GM18861 (cell line): ENCODE data around the gene ARMC7.
"Not testable (repeated sequence)": the region's sequence is repeated elsewhere in the genome, so short reads cannot be mapped to it uniquely, and the experiment has no call there.

Experiments used
- ATAC-seq: cut with Tn5 transposase; IDR thresholded peaks from one replicate; pipeline ENCODE4 v1.9.1; 2021; ENCODE audit not compliant: unreplicated experiment

Gene ARMC7

DNA sequence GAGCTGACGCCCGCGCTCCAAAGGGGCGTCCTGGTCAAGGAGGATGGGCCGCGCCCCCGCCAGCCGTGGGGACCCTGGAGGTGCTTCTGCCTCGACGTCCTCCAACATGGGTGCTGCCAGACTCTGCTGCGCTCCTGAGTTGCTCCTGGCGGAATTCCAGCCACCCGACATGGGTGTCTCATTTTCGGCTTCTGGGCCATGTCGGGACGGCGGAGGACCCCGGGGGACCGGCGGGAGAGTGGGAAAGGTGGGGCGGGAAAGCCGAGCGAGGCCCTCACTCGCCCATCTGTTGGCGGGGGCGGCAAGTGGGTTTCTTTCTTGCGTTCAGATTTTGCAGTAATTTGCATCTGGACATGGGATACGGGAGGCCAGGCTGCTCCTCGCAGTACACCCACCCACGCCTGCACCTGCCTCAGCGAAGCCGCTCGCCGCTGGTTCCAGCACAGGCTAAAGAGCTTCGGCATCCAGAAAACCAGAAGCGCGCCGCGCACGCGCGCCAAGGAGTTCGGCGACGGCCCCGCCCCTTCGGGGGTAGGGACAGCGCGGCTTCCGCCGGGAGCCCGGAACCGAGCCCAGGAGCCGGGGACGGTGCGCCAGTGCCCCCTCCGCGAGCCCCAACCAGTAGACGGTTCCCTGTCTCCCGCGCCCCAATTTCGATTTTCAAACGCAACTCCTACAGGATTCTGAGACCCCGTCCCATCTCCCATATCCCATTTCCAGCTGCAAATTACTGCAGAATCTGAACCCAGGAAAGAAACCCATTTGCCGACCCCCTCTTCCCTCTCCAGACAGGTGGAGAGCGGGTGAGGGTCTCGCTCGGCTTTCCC, at the start of gene ARMC7:
ARMC7 (plus strand) TSS at position 563 of the 827 bp plus-strand sequence. CDS start 320 bp downstream, outside the sequence.
- ATAC-seq = peak; percentile 63

DNA sequence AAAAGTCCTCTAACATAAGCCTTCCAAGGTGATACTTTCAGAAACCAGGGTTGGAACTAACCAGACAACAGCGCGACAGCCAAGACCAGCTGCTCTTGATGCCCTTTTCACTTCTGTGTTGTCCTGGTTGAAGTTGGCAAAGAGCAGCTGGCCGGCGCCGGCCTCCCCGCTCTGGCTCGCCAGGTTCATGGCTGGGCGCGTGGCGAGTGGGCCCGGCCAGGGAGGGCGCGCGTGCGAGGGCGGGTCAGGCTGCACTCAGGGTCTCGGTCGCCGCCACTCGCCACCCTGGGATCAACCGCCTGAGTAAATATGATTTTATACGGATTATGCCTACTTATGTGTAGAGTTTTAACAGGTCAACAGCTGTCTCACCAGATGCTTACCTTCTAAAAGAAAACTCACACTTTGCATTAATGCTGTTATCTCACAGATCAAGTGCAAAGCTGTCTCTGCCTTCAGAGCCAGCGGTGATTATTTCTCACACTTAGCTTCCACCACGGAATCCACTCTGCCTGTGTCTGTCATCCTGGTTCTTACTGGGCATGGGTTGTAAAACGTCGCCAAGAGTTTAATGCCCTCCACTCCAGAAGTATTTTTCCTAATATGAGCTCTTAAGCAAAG, 49.2 kb upstream of the ARMC7 start:
- ATAC-seq = no peak

DNA sequence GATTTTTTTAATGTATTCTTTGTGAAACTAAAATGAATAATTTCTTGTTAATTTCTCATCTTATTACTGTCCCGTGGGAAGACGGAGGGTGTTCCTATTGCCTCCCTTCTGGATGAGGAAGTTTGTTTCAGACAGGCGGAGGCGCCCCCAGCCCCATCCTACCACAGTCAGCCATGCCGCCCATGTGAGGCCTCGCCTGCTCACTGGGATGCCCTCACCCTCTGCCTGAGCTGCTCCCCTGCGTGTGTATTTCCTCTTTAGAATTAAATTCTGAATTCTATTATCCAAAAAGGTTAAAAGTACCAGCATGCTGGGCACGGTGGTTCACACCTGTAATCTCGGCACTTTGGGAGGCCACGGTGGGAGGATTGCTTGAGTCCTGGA, 48.7 kb upstream of the ARMC7 start:
- no peak for ATAC-seq

DNA sequence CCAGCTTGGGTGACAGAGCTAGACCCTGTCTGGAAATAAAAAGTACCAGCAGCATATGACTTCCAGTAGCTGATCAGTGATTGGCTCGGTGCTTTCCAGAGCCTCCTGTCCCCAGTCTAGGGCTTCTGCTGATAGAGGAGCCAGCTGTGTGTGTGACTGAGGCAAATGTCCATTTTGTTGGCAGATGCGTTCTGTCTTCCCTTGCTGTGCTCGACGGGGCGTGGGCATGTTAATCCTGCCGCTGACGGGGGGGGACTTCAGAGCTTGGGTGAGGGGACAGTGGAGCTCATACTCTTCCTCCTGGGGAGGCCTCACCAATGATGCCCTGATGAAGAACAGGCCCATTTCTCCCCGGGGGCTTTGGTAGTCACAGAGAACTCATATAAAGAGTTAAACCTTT, 48.2 kb upstream of the ARMC7 start:
- no peak for ATAC-seq

DNA sequence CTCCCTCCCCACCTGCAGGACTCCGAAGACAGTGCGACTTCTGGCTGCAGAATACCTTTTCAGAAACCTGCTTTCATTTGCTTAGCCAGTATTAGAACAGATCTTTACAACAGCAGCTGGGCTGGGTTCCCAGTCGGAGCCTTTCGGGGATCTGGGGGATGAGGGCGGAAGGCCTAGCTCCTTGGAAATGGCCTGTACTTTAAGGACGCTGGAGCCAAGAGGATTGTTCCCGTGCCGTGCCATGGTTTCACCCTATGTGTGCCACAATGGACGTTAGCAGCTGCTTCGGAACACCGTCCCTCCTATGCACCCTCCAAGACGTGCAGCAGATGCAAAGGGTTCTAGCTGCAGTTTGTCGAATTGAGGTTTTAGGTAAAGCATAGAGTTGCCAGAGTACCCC, 46.6 kb upstream of the ARMC7 start:
- no peak for ATAC-seq

DNA sequence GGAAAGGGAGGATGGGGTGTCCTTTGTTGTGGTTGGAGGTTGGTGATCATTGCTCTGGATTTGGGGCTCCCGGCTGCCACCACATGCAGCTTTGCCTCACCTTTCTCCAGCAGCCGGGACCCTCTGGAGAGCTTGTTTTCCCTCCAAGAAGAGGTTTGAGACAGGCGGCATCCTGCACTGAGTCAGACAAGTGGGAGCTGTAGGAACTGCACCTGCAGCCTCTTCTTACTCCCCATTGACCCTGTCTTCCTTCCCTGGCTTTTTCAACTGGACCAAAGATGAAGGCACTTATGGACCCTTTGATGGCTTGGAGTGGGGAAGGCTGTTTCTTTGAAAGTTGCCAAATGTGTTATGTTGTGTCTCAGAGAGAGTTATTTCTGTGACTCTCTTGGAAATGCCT, 46.1 kb upstream of the ARMC7 start:
- no peak for ATAC-seq

DNA sequence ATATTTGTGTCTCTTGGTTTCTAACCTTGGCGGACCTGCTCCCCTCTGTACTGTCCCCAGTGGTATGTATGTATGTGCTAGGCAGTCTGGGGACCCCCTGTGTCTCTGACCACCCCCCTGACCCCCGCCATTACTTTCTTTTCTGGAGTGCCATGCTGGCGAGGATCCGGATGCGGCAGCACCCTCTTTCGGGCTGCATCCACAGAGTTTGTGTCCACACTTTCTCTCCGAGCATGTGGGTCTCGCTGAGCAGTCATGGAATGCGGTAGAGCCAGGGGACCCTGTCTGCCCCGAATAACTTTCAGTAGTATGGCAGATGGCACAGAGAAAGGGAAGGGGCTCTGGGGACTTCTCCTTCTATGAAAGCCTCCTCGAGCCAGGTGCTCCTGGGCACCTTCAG, 45.7 kb upstream of the ARMC7 start:
- no peak for ATAC-seq

DNA sequence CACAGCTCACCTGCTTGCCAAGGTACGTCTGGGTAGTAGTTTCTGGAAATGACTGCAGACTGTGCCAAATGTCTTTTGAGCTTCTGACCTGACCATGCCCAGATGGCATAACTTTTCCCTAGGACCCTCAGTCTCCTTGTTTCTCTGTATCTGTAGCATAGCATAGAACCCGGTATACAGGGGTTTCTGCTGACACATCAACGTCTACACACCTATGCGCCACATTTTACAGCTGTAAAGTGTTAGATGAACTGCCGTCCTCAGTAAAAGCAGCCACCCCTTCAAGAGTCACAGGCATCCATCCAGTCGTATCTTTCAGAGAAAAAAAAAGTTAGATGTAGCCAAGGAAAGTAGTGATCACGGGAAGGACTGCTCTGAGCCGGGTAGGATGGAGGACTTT, 45.3 kb upstream of the ARMC7 start:
- ATAC-seq = no peak

DNA sequence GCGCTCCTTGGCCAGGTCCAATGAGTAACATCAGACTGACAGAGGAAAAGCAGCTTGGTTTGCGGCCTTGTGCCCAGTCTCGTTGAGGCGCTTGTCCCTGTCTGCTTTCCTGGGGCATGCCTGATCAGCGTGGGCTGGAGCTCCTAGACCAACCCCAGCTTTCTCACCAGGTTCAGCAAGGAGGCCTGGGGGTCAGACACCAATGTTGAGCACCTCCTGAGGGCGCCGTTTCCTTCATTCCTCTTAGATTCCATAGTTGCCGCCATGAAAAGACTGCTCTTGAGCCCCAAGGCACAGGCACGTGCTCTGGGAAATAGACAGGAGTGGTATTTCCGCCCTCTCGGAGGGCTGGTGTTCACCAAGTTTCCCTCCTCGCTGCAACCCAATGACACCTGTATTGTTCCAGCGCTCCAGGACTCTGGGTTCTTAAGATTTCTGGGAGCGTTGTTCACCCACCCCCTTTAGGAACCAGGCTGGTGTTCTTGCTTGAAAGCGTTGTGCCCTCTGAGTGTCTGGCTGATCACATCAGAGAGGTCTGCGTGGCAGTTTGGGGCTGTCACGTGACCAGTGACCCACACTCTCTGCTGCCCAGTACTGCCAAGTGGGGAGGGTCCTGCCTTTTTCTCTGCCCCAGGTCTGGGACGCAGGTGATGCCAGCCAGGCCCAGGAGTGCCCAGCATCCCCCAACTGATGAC, 44.8 kb upstream of the ARMC7 start:
- ATAC-seq = no peak

DNA sequence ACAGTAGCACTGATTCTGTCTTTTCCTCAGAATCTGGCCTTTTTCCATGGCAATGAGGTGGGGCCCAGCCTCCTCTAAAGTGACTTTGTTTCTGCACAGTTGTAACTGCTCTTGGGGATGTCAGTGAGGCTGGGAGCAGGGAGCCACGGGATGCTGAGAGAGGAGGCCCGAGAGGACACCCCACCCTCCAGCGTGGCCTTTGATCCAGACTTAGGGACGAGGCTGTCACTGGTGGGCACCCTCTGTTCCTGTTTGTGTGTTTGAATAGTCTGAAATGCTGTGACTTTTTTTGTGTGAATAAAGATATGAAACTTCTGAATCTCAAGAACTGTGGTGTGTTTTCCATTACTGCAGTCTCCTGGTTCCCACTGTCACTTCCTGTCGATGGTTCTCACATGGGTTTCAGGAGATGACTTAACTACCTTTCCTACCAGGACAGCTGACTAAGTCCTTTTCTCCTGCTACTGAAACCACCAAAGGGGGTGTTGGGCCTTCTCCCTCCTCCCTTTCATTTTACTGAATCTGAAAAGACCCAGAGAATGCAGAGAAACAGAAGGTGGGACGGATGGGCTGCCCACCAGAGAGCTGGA, 44.1 kb upstream of the ARMC7 start:
- no peak for ATAC-seq

DNA sequence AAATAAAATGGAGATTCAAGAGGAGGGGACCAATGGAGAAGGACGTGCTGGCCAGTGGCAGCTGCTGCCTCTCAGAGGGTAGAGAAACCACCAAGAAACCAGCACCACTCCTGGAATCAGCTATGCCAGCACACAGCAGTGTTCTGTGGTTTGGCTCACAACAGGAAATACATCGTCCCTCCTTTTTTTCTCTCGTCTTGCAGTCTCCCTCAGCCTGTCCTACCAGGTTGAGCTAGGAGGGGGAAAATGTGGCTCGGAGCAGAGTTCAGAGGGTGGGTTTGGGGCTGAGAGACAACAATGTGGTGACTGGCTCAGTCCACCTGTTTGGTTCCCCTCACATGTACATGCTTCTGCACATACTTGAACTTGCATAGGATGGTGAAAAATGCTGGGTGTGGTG, 41.9 kb upstream of the ARMC7 start:
- ATAC-seq = no peak

DNA sequence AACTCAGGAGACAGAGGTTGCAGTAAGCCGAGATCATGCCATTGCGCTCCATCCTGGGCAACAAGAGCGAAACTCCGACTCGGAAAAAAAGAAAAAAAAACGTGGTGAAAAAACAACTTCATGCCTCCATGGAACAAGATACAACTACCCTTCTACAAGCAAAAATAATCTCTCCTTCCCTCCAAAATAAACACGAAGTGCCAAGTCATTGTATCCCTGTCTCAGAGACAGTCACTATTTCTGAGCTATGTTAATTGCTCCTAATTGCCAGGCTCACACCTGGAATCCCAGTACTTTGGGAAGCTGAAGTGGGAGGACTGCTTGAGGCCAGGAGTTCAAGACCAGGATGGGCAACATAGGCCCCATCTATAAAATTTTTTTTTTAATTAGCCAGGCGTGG, 41.0 kb upstream of the ARMC7 start:
- no peak for ATAC-seq

DNA sequence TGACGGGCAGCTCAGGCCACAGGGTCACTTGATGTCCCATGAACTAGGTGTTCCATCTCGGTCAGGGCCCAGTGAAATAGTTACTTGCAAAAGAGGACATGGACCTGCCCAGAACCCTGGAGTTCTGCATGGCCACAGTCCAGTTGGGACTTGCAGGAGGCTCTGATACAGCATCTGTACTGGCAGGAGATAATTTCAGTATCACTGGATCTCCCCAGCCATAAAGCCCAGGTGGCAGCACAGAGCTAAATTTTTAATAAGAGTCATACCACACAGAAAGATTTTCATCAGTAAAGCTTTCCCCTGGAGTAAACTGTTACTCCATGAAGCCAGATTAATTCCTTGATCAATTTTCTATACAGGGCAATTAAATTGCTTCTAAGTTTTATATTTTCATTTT, 40.0 kb upstream of the ARMC7 start:
- ATAC-seq = no peak

DNA sequence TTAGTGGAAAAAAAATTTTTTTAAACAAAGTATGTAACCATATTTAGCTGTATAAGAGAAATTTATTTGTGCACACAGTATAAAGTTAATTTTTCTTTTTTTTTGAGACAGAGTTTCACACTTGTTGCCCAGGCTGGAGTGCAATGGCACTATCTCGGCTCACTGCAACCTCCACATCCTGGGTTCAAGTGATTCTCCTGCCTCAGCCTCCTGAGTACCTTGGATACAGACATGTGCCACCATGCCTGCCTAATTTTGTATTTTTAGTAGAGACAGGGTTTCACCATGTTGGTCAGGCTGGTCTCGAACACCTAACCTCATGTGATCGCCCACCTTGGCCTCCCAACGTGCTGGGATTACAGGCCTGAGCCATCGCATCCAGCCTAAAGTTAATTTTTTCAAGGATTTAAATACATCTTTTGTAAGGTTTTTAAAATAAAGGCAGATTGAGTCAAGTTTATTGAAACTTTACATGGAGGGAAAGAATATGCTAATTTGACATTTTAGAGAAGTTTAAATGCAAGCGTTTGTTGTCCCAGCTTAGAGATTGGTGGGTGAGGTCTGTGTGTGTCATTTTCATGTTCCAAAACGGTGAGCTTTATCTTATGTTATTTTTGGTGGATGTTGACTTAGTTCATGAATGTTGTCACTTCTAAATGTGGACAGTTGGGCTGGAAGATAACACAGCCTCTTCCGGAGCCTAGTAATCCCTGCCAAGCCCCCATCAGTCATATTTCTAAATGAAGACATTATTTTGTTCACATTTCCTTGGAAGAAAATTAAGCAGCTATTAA, 38.1 kb upstream of the ARMC7 start:
- not testable (repeated sequence) for ATAC-seq

DNA sequence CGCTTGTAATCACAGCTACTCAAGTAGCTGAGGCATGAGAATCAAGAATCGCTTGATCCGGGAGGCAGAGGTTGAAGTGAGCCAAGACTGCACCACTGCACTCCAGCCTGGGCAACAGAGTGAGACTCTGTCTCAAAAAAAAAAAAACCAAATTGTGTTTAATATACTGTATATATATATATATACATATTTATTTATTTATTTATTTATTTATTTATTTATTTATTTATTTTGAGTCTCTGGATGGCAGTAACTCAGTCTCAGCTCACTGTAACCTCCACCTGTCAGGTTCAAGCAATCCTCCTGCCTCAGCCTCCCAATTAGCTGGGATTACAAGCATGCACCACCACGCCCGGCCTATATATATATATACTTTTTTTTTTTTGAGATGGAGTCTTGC, 36.9 kb upstream of the ARMC7 start:
- not testable (repeated sequence) for ATAC-seq

DNA sequence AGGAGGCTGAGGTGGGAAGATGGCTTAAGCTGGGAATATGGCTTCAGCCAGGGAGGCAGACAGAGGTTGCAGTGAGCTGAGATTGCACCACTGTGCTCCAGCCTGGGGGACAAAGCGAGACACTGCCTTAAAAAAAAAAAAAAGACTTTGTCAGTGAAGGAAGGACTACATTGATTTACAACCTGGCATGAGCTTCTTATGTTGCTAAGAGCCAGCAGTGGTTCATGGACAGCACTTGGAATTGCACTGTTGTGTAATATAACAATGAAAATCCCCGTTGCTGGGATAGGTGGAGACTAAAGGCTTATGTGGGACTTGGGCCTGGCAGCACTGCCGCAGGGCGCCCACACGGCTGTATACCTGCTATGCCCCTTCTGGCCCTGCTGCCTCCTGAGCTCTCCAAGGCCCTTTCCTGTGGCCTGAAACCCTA, 36.1 kb upstream of the ARMC7 start:
- no peak for ATAC-seq

DNA sequence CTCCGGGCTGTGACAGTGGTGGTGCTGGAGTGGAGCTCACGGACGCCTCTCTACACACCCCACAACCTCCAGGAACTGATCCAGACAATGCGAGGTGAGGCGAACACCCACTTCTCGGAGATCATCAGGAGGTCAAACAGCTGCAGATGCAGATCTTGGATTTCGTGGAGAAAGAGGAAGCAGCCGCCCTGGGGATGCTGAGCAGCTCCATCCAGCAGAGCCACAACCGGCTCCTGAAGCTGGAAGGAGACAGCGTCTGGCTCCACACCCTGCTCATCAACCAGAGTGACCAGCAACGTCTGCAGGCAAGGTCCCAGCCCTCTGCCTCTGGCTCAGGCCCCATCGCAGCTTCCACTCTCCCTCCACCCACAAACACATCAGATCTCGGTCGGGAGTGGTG, 35.2 kb upstream of the ARMC7 start:
- no peak for ATAC-seq

DNA sequence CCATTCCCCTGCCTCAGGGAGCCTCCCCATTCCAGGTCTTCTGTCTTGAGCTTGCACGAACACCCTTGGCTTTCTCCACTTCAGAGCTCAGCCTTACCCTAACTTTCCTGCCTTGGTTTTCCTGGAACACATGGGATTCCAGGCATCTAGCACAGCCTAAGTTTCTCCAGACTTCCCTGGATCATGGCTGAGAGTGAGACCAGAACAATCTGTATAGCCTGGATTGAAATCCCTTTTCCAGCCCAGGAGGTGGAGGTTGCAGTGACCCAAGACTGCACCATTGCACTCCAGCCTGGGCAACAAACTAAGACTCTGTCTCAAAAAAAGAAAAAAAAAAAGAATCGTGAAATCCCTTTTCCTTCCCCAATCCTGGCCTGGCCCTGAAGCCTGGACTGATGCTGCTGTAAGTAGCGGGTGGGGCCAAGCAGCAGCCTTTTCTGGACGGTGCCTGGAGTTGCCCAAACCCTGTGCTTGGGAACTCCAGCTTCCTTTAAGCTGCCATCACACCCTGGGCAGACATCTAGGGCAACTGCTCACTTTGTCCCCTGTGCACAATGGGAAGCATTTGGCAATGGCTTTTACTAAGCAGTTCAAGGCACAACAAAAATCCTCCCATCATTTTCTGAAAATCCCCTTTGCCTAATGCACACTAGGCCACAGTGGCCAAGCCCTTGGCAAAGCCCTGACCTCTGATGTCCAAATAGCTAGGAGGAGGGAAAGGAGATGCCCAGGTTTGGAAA, 34.0 kb upstream of the ARMC7 start:
- no peak for ATAC-seq

DNA sequence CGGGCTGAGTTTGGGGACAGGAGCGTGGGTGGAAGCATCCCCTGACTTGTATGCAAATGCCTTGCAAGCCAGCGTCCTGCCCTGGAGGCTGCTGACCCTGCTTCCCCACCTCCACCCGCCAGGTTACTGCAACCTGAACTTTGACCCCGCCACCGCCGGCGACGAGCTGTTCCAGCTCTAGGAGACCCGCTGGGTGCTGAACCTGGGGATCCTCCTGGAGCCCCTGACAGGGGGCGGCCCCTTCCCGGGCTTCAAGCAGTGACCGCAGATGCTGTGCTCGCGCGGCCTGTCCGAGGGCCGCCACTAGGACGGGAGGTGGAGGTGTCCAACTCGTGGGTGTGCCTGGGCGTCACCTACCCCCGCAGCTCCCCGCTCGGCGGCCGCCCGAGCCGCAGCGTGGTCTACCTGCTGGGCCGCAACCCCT, 32.7 kb upstream of the ARMC7 start:
- ATAC-seq = no peak
